ENCODE data around the gene PRIM2.
"Not testable (repeated sequence)": the region's sequence is repeated elsewhere in the genome, so short reads cannot be mapped to it uniquely, and the experiment has no call there.

Gene PRIM2

GRCh38 chr6:57581586-57581985, 264.2 kb downstream of the PRIM2 start:
- not testable (repeated sequence) for H3K27ac Mint-ChIP-seq; H3K36me3 Mint-ChIP-seq (ENCODE audit: low read depth); H3K27me3 Mint-ChIP-seq; H3K4me3 Mint-ChIP-seq; H3K4me1 Mint-ChIP-seq (ENCODE audit: low read depth); H3K9me3 Mint-ChIP-seq

- not testable (repeated sequence) for H3K9me3 Mint-ChIP-seq; H3K27me3 Mint-ChIP-seq; H3K4me1 Mint-ChIP-seq (ENCODE audit: low read depth); H3K4me3 Mint-ChIP-seq; H3K27ac Mint-ChIP-seq
- H3K36me3 Mint-ChIP-seq (ENCODE audit: low read depth): peaks cover 18% of the 10 kb centered on the region
These were observed 283.7 kb downstream of the PRIM2 start for GRCh38 chr6:57601105-57601504.

- not testable (repeated sequence) for H3K4me3 Mint-ChIP-seq; H3K27me3 Mint-ChIP-seq; H3K9me3 Mint-ChIP-seq; H3K4me1 Mint-ChIP-seq (ENCODE audit: low read depth); H3K27ac Mint-ChIP-seq
- peaks cover 39% of the 10 kb centered on the region for H3K36me3 Mint-ChIP-seq (ENCODE audit: low read depth)
These were observed 287.9 kb downstream of the PRIM2 start for GRCh38 chr6:57605303-57605702.

GRCh38 chr6:57606331-57606730, 288.9 kb downstream of the PRIM2 start:
- H3K9me3 Mint-ChIP-seq; H3K4me1 Mint-ChIP-seq (ENCODE audit: low read depth); H3K4me3 Mint-ChIP-seq; H3K27ac Mint-ChIP-seq; H3K27me3 Mint-ChIP-seq: not testable (repeated sequence)
- peaks cover 35% of the 10 kb centered on the region for H3K36me3 Mint-ChIP-seq (ENCODE audit: low read depth)

- H3K4me3 Mint-ChIP-seq; H3K27ac Mint-ChIP-seq; H3K4me1 Mint-ChIP-seq (ENCODE audit: low read depth); H3K9me3 Mint-ChIP-seq; H3K27me3 Mint-ChIP-seq: not testable (repeated sequence)
- H3K36me3 Mint-ChIP-seq (ENCODE audit: low read depth): peaks cover 27% of the 10 kb centered on the region
These were observed 293.2 kb downstream of the PRIM2 start for GRCh38 chr6:57610612-57611011.

GRCh38 chr6:57618959-57619358, 301.5 kb downstream of the PRIM2 start:
- not testable (repeated sequence) for H3K9me3 Mint-ChIP-seq; H3K27ac Mint-ChIP-seq; H3K27me3 Mint-ChIP-seq; H3K4me3 Mint-ChIP-seq; H3K4me1 Mint-ChIP-seq (ENCODE audit: low read depth)
- peaks cover 21% of the 10 kb centered on the region for H3K36me3 Mint-ChIP-seq (ENCODE audit: low read depth)

GRCh38 chr6:57631773-57632172, 314.3 kb downstream of the PRIM2 start:
- not testable (repeated sequence) for H3K4me3 Mint-ChIP-seq; H3K9me3 Mint-ChIP-seq; H3K27me3 Mint-ChIP-seq; H3K4me1 Mint-ChIP-seq (ENCODE audit: low read depth); H3K27ac Mint-ChIP-seq
- peaks cover 36% of the 10 kb centered on the region for H3K36me3 Mint-ChIP-seq (ENCODE audit: low read depth)

GRCh38 chr6:57658526-57658925, 341.1 kb downstream of the PRIM2 start:
- not testable (repeated sequence) for H3K4me1 Mint-ChIP-seq (ENCODE audit: low read depth); H3K36me3 Mint-ChIP-seq (ENCODE audit: low read depth); H3K27me3 Mint-ChIP-seq; H3K9me3 Mint-ChIP-seq; H3K4me3 Mint-ChIP-seq; H3K27ac Mint-ChIP-seq

GRCh38 chr6:57659794-57660193, 342.4 kb downstream of the PRIM2 start:
- H3K27me3 Mint-ChIP-seq; H3K4me3 Mint-ChIP-seq; H3K27ac Mint-ChIP-seq; H3K9me3 Mint-ChIP-seq; H3K36me3 Mint-ChIP-seq (ENCODE audit: low read depth); H3K4me1 Mint-ChIP-seq (ENCODE audit: low read depth): not testable (repeated sequence)

- not testable (repeated sequence) for H3K9me3 Mint-ChIP-seq; H3K4me3 Mint-ChIP-seq; H3K36me3 Mint-ChIP-seq (ENCODE audit: low read depth); H3K27ac Mint-ChIP-seq; H3K27me3 Mint-ChIP-seq; H3K4me1 Mint-ChIP-seq (ENCODE audit: low read depth)
These were observed 343.5 kb downstream of the PRIM2 start for GRCh38 chr6:57660940-57661339.

GRCh38 chr6:57668108-57668507, 350.7 kb downstream of the PRIM2 start:
- H3K9me3 Mint-ChIP-seq; H3K36me3 Mint-ChIP-seq (ENCODE audit: low read depth); H3K4me3 Mint-ChIP-seq; H3K27me3 Mint-ChIP-seq; H3K27ac Mint-ChIP-seq; H3K4me1 Mint-ChIP-seq (ENCODE audit: low read depth): not testable (repeated sequence)

- not testable (repeated sequence) for H3K4me1 Mint-ChIP-seq (ENCODE audit: low read depth); H3K9me3 Mint-ChIP-seq; H3K27me3 Mint-ChIP-seq; H3K36me3 Mint-ChIP-seq (ENCODE audit: low read depth); H3K4me3 Mint-ChIP-seq; H3K27ac Mint-ChIP-seq
These were observed 353.8 kb downstream of the PRIM2 start for GRCh38 chr6:57671237-57671636.

- H3K4me1 Mint-ChIP-seq (ENCODE audit: low read depth); H3K36me3 Mint-ChIP-seq (ENCODE audit: low read depth); H3K27ac Mint-ChIP-seq; H3K27me3 Mint-ChIP-seq; H3K9me3 Mint-ChIP-seq; H3K4me3 Mint-ChIP-seq: not testable (repeated sequence)
These were observed 354.7 kb downstream of the PRIM2 start for GRCh38 chr6:57671937-57672627.

GRCh38 chr6:57673281-57673680, 355.9 kb downstream of the PRIM2 start:
- not testable (repeated sequence) for H3K36me3 Mint-ChIP-seq (ENCODE audit: low read depth); H3K9me3 Mint-ChIP-seq; H3K27me3 Mint-ChIP-seq; H3K4me3 Mint-ChIP-seq; H3K4me1 Mint-ChIP-seq (ENCODE audit: low read depth); H3K27ac Mint-ChIP-seq

- H3K4me3 Mint-ChIP-seq; H3K27ac Mint-ChIP-seq; H3K27me3 Mint-ChIP-seq; H3K4me1 Mint-ChIP-seq (ENCODE audit: low read depth); H3K36me3 Mint-ChIP-seq (ENCODE audit: low read depth); H3K9me3 Mint-ChIP-seq: not testable (repeated sequence)
These were observed 358.0 kb downstream of the PRIM2 start for GRCh38 chr6:57675386-57675785.

GRCh38 chr6:57696382-57696781, 379.0 kb downstream of the PRIM2 start:
- H3K27me3 Mint-ChIP-seq; H3K36me3 Mint-ChIP-seq (ENCODE audit: low read depth); H3K27ac Mint-ChIP-seq; H3K4me3 Mint-ChIP-seq; H3K4me1 Mint-ChIP-seq (ENCODE audit: low read depth); H3K9me3 Mint-ChIP-seq: not testable (repeated sequence)

All from stimulated activated naive CD8-positive, alpha-beta T cell treated with anti-CD3 and anti-CD28 coated beads, Interleukin-15, Interleukin-2, amounts not matched to agents 100 ng/mL and 50 ng/mL, for 24 hours (primary cell).